Activated CD4-positive, alpha-beta T cell treated with anti-CD3 and anti-CD28 coated beads, Interleukin-2, amount 50 U/mL, for 1 hour (primary cell): Measurements from ENCODE around the gene FAM90A26.
"Not testable (repeated sequence)": the region's sequence is repeated elsewhere in the genome, so short reads cannot be mapped to it uniquely, and the experiment has no call there.

Source experiments
- DNase-seq: peaks from one replicate; pipeline ENCODE4 v3.0.0-alpha.2; 2020

Gene FAM90A26, protein sequence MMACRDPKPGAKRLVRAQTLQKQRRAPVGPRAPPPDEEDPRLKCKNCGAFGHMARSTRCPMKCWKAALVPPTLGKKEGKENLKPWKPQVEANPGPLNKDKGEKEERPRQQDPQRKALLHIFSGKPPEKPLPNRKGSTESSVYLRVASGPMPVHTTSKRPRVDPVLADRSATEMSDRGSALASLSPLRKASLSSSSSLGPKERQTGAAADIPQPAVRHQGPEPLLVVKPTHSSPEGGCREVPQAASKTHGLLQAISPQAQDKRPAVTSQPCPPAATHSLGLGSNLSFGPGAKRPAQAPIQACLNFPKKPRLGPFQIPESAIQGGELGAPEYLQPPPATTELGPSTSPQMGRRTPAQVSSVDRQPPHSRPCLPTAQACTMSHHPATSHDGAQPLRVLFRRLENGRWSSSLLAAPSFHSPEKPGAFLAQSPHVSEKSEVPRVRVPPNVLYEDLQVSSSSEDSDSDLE

DNA sequence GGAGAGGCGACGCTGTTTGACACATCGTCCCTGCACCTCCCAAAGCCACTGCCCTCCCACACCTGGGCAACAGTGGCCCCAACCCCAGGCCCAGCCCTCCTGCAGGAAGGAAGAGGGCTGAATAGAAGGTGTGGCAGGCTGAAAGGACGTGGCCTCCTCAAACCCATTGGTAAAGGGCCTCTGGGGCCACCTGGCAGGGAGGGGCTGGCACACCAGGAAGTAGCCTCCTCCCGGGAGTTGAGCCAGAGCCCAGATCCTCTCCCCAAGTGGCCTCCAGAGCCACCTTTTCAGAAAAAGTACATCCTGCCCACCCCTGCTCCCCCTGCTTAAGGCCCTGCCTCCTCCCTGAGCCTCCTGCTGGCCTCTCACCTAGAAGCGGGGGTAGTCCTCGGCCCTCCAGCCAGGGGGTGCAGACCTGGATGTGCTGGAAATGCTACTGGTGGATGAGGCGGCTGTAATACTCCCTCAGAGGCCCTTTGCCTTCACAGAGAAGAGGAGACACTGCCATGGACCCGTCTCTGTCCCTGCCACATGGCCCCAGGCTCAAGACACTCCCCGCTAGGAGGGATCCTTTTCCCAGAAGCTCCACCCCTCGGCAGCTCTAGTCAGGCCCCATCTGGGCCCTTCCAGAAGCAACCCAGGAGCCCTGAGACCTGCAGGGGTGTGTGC, at the start of gene FAM90A26:
Gene FAM90A26, plus strand, starts transcription at position 619 of the 669 bp plus-strand sequence. CDS start 2,764 bp downstream, outside the sequence.
- DNase-seq: not testable (repeated sequence)

DNA sequence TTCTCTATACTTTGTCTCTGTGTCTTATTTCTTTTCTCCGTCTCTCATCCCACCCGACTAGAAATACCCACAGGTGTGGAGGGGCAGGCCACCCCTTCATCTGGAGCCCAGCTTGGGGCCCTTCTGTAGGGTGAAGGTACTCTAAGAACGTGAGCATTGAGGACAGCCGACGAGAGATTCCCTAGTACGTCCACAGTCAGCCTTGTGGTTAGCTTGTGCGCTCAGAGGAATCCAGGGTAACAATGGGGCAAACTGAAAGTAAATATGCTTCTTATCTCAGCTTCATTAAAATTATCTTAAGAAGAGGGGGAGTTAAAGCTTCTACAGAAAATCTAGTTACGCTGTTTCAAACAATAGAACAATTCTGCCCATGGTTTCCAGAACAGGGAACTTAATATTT, 47.5 kb upstream of the FAM90A26 start:
- DNase-seq: not testable (repeated sequence)

DNA sequence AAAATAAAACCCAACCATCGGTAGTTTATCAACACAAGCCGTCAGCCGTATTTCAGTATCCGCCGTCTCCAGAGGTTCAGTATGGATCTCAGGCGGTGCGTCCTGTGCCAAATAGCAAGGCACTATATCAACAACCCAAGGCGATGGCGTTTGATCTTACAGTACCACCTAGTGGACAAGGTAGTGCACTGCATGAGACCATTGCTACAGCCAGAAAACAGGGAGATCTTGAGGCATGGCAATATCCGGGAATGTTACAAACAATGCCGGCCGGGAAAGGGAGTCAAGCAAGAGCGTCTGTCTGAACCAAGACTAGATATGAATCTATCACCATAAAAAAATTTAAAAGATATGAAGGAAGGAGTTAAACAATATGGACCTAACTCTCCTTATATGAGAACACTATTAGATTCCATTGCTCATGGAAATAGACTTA, 46.6 kb upstream of the FAM90A26 start:
- DNase-seq: peak; percentile 9

DNA sequence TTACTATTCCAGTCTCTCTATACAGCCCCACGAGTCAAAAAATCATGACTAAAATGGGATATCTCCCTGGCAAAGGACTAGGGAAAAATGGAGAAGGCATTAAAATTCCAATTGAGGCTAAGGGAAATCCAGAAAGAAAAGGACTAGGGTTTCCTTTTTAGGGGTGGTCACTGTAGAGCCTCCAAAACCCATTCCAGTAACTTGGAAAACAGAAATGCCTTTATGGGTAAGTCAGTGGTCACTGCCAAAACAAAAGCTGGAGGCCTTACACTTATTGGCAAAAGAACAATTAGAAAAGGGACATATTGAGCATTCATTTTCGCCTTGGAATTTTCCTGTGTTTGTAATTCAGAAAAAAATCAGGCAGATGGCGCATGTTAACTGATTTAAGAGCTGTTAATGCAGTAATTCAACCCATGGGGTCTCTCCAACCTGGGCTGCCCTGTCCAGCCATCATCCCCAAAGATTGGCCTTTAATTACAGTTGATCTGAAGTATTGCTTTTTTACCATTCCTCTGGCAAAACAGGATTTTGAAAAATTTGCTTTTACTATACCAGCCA, 44.5 kb upstream of the FAM90A26 start:
- not testable (repeated sequence) for DNase-seq

DNA sequence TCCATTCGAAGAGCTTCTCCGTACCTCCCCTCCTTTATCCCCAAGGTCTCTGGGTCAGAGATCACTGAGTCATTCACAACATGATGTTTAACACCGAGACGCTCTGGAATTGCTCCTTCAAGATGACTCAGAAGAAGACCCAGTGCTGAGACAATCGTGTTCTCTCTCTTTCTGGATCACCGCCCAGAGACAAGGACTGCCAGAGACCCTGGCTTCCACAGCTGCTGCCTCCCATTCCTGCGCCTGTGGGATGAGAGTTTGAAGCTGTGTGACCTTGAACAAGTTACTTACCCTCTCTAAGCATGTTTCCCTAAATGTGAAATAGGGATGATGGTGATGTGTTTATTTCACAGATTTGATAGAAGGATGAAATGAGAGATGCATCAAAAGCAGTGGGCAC, 38.8 kb upstream of the FAM90A26 start:
- not testable (repeated sequence) for DNase-seq

DNA sequence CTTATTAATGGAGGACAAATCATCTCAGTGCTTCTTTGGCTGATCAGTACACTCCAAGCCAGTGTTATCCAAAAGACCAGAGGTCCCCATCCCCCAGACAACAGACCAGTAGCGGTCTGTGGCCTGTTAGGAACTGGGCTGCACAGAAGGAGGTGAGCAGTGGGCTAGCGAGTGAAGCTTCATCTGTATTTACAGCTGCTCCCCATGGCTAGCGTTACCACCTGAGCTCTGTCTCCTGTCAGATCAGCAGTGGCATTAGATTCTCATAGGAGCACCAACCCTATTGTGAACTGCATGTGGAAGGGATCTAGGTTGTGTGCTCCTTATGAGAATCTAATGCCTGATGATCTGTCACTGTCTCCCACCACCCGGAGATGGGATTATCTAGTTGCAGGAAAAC, 37.4 kb upstream of the FAM90A26 start:
- not testable (repeated sequence) for DNase-seq

DNA sequence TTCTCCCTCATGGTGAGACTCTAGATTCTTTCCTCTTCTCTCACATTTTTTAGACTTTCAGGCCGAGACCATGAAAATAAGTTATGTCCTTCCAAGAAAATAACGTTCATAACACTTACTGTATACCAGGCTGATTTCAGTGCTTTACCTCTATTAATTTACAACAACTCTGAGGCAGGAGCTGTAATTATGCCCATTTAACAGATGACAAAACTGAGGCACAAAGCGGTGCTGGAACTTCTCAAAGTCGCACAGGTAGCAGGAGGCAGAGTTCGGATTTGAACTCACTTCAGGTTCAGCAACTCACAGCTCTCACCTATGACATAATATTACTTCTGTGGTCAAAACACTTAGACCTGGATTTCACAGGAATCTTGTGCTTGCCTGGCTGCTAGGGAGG, 36.2 kb upstream of the FAM90A26 start:
- not testable (repeated sequence) for DNase-seq

DNA sequence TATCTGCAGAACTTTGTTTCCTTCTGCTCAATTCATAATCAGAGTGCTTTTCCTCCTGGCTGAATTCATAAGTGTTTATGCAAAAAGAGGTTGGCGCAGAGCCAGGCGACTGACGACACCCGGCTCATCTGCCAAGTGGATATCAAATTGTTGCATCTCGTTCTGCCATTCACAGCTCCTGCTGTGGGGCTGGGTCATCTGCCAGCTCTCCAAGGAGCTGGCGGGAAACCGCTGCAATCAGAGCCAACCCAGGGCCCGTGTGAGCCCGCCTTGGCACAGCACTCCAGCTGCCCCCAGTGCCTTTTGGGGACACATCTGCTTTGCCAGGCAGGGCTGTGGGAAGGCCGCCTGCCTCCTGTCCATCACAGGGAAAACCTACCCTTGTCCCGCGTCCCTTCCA, 35.7 kb upstream of the FAM90A26 start:
- DNase-seq: not testable (repeated sequence)

DNA sequence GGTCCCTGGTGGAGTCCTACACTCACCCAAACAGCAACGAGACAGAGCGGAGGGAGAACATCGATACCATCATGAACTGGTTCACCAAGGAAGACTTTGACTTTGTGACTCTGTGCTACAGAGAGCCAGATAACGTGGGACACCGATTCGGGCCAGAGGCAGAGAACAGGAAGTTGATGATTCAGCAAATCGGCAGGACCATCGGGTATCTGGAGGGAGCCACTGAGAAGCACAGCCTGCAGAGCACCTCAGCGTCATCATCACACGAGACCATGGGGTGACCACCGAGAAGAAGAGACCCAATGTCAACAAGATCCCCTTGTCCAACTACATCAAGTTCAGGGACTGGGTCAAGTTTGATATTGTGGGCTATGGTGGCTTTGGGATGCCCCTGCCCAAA, 29.2 kb upstream of the FAM90A26 start:
- not testable (repeated sequence) for DNase-seq

DNA sequence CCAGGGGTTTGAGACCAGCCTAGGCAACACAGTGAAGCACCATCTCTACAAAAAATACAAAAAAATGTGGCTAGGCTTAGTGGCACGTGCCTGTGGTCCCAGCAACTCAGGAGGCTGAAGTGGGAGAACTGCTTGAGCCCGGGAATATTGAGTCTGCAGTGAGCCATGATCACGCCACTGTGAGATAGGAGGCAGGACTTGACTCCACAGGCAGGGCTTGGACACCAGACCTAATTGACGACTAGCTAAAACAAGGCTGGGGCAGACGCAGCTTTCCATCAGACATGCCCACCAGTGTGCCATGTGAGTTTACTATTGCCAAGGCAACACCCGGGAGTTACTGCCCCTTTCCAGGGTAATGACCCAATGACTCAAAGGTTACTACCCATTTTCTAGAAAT, 27.4 kb upstream of the FAM90A26 start:
- DNase-seq: not testable (repeated sequence)

DNA sequence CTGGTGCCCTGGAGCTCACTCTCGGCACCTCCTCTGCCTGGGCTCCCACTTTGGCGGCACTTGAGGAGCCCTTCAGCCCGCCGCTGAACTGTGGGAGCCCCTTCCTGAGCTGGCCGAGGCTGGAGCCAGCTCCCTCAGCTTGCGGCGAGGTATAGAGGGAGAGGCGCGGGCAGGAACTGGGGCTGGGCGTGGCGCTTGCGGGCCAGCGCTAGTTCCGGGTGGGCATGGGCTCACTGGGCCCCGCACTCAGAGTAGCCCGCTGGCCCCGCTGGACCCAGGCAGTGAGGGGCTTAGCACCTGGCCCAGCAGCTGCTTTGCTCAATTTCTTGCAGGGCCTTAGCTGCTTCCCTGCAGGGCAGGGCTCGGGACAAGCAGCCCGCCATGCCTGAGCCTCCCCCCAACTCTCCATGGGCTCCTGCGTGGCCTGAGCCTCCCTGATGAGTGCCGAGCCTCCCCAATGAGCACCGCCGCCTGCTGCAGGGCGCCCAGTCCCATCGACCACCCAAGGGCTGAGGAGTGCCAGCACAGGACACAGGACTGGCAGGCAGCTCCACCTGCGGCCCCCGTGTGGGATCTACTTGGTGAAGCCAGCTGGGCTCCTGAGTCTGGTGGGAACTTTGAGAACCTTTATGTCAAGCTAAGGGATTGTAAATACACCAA, 26.7 kb upstream of the FAM90A26 start:
- no peak for DNase-seq

DNA sequence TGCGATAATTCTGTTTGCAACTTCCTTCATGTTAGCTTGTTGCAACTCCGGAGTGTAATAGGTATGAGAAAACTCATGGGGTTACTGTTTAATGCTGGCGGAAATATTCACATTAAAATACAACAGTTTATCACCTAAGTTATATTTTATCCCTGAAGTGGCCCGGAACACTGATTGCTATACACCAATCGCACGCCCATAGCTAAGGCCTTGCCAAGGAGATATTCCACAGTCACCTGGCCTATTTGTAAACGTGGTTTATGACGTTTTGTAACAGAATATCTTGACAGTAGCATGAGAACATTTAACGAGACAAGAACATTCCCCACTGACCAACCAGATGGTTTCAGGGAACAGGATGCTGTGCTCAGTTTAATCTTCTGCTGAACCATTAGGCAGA, 23.2 kb upstream of the FAM90A26 start:
- no peak for DNase-seq

DNA sequence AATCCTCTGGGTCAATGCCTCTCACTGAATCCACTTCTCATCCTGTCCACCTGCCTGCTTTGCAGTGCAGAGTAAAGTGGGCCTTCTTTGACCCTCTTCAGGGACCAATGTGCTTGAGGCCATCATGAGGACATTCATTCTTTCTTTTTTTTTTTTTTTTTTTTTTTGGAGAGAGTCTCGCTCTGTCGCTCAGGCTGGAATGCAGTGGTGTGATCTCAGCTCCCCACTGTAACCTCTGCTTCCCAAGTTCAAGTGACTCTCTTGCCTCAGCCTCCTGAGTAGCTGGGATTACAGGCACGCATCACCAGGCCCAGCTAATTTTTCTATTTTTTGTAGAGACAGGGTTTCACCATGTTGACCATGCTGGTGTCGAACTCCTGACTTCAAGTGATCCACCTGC, 22.8 kb upstream of the FAM90A26 start:
- not testable (repeated sequence) for DNase-seq

DNA sequence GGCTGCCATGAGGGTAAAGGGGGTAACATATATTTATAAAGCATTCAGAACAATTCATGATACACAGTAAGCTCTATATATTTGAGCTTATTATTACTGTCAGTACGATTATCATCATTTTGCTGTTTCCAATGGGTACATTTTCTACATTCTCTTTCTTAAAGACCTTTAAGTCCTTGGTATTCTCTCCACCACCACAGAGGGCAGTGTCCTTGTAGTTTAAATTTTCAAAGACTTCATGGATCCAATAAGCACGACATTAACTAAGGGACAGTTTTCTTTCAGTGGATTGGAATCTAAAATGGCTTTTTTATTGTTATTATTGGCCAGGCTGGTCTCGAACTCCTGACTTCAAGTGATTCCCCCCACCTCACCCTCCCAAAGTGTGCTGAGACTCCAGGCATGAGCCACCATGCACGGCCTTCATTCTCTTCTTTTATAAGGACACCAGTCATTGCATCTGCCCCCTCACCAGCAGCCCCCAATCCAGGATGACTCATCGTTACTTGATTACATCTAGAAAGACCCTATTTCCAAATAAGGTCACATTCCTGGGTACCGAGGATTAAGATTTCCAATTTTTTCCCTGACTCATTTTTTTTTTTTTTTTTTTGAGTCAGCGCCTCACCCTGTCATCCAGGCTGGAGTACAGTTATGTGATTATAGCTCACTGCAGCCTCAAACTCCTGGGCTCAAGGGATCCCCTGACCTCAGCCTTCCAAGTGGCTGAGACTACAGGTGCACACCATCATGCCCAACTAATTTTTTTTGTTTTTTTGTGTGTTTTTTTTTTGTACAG, 21.4 kb upstream of the FAM90A26 start:
- DNase-seq: not testable (repeated sequence)

DNA sequence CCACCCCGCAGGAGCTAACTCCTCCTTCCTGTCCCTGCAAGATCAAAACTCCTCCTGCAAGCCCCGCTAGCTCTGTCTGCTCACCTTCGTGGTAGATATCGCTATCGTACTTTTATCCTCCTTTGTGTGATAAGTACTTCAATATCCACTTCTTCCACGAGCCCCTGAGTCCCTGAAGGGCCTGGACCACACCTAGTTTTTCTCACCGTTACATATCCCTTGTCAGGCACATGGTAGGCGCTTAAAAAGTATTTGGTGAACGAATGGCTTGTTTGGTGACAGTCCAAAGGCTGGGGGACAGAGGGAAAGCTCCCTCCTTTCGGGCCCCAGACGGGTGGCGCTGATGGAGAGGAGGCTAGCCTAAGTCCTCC, 18.4 kb upstream of the FAM90A26 start:
- DNase-seq: not testable (repeated sequence)

DNA sequence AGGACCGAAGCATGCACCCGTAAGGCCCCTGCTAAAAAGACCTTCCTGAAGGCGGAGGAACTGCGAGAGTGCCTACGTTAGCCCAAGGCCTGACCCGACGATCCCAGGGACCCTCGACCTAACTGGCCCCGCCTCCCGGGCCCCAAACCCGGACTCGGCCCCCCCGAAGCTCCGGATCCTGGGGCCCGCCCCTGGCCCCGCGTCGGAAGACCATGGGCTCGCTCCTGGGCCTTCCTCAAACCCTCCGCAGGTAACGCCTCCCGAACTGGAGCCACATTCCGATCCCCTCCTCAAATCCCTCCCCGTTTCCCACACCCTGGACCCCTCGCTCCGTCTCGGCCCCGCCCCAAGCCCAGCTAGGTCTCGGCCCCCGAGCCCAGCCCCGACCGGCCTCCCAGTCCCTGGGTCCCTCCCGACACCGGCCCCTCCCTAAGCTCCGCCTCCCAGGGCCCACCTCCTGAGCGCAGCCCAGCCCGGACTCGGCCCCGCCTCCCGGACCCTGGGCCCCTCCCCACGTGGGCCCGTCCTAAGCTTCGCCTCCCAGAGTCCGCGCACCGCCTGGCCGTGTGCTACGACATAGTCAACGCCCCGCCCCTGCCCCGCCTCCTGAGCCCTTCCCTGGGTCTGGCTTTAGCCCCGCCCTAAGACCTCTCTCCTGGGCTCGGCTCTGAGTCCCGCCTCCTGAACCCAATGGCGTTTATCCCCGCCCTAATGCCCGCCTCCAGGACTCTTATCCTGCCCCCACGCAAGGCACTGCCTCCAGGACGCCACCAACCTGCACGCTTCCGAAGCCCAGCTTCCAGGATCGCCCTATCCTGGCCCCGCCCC, 17.8 kb upstream of the FAM90A26 start:
- DNase-seq: peak; percentile 92

DNA sequence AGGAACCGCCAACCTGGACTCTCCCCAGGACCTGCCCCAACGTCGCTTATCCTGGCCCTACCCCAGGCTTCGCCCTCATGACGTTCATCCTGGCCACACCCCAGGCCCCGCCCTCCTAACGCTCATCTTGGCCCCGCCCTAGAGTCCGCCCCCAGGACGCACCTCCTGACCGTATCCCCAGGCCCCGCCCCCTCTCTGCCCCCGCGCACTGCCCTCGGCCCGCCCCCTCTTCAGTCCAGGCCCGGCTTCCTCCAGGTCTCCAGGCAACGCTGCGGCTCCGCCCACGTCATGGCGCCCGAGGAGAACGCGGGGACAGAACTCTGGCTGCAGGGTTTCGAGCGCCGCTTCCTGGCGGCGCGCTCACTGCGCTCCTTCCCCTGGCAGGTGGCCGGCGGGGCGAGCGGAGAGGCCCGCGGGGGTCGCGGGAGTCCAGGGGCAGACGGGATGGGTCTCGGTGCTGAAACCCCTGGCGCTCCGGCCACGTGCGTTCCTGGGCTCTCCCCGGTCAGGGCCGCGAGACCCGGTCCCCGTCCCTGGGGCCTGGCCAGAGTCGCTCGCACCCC, 17.1 kb upstream of the FAM90A26 start:
- DNase-seq: peak; percentile 97

DNA sequence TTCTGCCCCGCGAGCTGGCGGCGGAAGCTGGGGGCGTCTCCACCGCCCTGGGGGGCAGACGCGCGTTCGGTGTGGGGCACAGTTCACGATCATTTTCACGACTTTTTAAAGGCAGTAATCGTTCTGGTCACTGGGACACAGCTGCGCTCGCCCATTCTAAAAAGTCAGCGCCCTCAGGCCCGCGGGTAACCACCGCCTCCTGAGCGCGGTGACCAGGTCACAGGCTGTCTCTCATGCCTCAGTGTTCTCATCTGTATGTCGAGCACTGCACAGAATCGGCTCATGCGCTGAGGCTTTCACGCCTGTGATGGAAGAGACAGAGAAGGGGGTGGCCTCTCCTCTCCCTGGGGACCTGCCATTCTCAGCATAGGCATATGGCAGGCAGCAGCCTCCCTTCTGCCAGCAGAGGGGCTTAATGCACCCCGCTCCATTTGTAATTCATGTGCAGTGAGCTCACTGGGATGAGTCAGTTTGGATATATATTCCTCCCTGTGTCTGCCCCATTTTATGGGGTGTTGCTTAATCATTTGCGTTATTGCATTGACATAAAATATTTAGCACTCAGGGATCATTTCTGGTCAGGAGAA, 16.5 kb upstream of the FAM90A26 start:
- DNase-seq: not testable (repeated sequence)

DNA sequence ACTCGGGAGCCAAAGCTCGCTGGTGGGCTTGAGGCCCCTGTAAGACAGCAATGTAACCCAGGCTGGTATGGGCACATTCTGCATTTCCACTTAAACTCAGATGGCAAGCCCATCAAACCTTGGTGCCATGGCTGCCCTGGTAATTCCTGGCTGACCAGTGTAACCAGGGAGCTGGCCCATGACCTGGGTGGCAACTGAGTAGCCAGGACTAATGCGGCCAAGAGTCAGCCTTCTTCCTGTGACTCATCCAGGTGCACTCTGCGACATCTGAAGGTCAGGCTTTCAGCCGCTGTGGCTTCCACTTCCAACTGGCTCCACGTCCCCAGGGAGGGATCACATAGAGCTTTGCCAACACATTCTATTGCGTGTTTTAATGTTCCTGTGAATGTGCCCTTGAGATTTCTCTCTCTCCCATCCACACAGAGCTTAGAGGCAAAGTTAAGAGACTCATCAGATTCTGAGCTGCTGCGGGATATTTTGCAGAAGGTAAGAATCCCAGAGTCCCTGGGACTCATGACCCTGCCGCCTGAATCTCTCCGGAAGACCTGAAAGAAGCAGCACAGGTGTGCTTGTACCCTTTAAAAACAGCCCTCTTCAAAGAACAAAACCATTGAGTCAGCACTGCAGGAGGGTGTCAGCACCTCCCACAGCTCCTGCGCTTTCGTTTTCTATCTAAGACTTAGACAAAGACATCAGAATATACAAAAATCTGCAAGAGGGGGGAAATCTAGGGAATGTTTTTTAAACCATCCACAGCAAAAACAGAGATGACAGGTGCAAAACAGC, 14.9 kb upstream of the FAM90A26 start:
- DNase-seq: not testable (repeated sequence)

DNA sequence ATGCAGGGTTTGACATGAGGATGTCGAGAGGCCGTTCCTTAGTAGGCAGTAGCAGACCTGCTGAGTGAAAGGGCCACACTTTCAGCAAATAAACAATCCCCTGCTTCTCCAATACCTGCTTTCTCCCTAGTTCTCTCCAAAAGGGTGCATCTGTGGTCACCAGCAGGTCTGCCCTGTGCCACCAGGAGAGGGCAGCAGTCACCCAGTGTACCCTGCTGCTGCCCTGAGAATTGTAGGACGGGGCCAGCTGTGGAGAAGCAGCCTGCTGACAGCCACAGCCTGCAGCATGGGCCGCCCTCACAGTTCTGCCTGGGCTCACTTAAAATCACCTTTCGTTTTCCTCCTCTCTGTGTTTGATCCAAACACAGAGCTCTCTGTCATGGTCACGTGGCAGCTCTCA, 11.8 kb upstream of the FAM90A26 start:
- not testable (repeated sequence) for DNase-seq
